Fibroblast of the aortic adventitia (primary cell): Measurements from ENCODE around the gene ABTB2. TPM values are rescaled to one million over a fixed set of nuclear protein-coding genes. Genes with fewer than 3 reads are reported as not detected.

Experiments used
- DNase-seq: peaks from one replicate; pipeline ENCODE4 v3.0.0-alpha.2; 2010; ENCODE audit warnings: low read depth
- H3K4me3 ChIP-seq: 2 replicates; pipeline ENCODE4 v1.5.1; 2011; ENCODE audit warnings: low read depth, mild to moderate bottlenecking, control low read depth, low read length, moderate library complexity
- CTCF ChIP-seq: IDR thresholded peaks from 2 replicates; pipeline ENCODE4 v1.5.1; 2011; ENCODE audit warnings: mild to moderate bottlenecking, low read length, control low read depth, inconsistent platforms; ENCODE audit not compliant: insufficient read depth
- total RNA-seq: library from RNA; depleted of rRNA; stranded (reverse); fragments of >200 nt; gene quantifications from 2 replicates; pipeline ENCODE4 v1.2.3, GENCODE V29; 2012; ENCODE audit warnings: low replicate concordance

The ABTB2 gene
- total RNA-seq, 1 donor = 1.7 TPM

- DNase-seq = no peak
- H3K4me3 ChIP-seq = no peak overlapping the region
- no peak for TF ChIP-seq CTCF
Measured at GRCh38 chr11:34218067-34218466, 139.7 kb downstream of the ABTB2 start.

- H3K4me3 ChIP-seq = no peak overlapping the region
- DNase-seq = no peak
- no peak for TF ChIP-seq CTCF
Measured at GRCh38 chr11:34216706-34217105, 141.1 kb downstream of the ABTB2 start.

GRCh38 chr11:34215806-34216453 lies 141.9 kb downstream of the ABTB2 start:
- TF ChIP-seq CTCF = no peak
- no peak for DNase-seq
- H3K4me3 ChIP-seq = no peak overlapping the region

- DNase-seq = peak; percentile 41
Measured at GRCh38 chr11:34214961-34215805, 142.6 kb downstream of the ABTB2 start.

GRCh38 chr11:34213366-34213765 lies 144.4 kb downstream of the ABTB2 start:
- TF ChIP-seq CTCF = no peak
- DNase-seq = no peak
- H3K4me3 ChIP-seq = no peak overlapping the region

More at GRCh38 chr11:34214961-34215805, 142.6 kb downstream of the ABTB2 start:
- no peak overlapping the region for H3K4me3 ChIP-seq
- TF ChIP-seq CTCF = no peak

- no peak for DNase-seq
- H3K4me3 ChIP-seq = no peak overlapping the region
- TF ChIP-seq CTCF = no peak
Measured at GRCh38 chr11:34212566-34212965, 145.2 kb downstream of the ABTB2 start.
